Osteocyte (in vitro differentiated cells): ENCODE results near the gene B3GALT6. TPM values are rescaled to one million over a fixed set of nuclear protein-coding genes. Genes with fewer than 3 reads are reported as not detected.
"Not testable (repeated sequence)": the region's sequence is repeated elsewhere in the genome, so short reads cannot be mapped to it uniquely, and the experiment has no call there.

Experiments
- DNase-seq: peaks from one replicate; pipeline ENCODE4 v3.0.0; 2021; ENCODE audit warnings: mixed read lengths; ENCODE audit not compliant: unreplicated experiment; ENCODE audit errors: extremely low spot score
- H3K27ac Mint-ChIP-seq: one replicate; pipeline ENCODE4 v1.8.0; 2021; ENCODE audit warnings: mild to moderate bottlenecking, mixed read lengths; ENCODE audit not compliant: unreplicated experiment
- H3K27me3 Mint-ChIP-seq: one replicate; pipeline ENCODE4 v1.8.0; 2021; ENCODE audit warnings: mixed read lengths; ENCODE audit not compliant: unreplicated experiment
- H3K36me3 Mint-ChIP-seq: one replicate; pipeline ENCODE4 v1.8.0; 2021; ENCODE audit warnings: mixed read lengths; ENCODE audit not compliant: unreplicated experiment
- H3K4me1 Mint-ChIP-seq: one replicate; pipeline ENCODE4 v1.8.0; 2021; ENCODE audit warnings: mixed read lengths; ENCODE audit not compliant: unreplicated experiment
- H3K4me3 Mint-ChIP-seq: one replicate; pipeline ENCODE4 v1.8.0; 2021; ENCODE audit warnings: mild to moderate bottlenecking, moderate library complexity, mixed read lengths; ENCODE audit not compliant: unreplicated experiment
- H3K9me3 Mint-ChIP-seq: one replicate; pipeline ENCODE4 v1.8.0; 2021; ENCODE audit warnings: mixed read lengths; ENCODE audit not compliant: unreplicated experiment
- CTCF ChIP-seq: fragments of 200-600 bp; sonication (generic); IDR thresholded peaks from 2 replicates; pipeline ENCODE4 v1.5.0; 2021; ENCODE audit warnings: antibody characterized with exemption, mild to moderate bottlenecking, moderate library complexity
- total RNA-seq: library from RNA; stranded (reverse); gene quantifications from 2 replicates; pipeline ENCODE4 v1.2.1, GENCODE V29; 2021

Gene B3GALT6
- total RNA-seq, 1 donor from 2014 or later, result 38.6 TPM

DNA sequence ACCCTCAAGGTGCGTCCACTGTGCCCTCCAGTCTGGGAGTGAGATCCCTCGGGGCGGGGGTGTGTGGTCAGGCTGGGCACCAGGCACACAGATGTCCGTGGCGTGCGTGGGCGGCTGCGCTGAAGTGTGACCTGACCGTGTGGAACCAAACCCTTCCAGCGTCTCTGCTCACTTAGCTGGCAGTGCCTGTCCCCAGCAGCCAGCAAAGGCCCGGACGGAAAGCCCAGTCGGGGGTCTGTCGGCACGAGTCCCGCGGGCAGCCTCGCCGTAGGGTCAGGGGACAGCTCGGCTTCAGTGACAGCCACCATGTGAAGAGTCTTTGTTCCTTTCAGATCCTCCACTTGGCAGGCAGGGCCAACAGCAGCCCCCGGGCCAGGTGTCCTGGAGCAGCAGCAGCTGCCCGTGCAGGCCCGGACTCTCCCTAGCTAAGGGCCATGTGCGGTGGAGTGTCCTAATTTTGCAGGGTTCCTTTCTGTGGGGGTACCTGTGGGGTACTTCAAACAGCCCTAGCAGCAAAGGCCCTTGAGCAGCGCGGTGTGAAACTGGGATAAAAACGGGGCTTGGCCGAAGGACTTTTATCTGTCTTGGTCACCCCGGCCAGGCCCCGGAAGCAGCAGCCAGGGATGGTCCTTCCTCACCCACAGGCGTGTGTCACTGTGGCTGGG lies 46.8 kb upstream of the B3GALT6 start:
- Mint-ChIP-seq H3K27me3 (peaks cover 15% of the 10 kb centered on the region), H3K9me3 (no peaks in the 10 kb centered on the region), H3K36me3 (no peaks in the 10 kb centered on the region), H3K4me3 (no peak overlapping the region), H3K4me1 (no peaks in the 10 kb centered on the region), H3K27ac (no peak overlapping the region)
- no peak for DNase-seq
- no peak for TF ChIP-seq CTCF

GRCh38 chr1:1187938-1188337 lies 44.1 kb upstream of the B3GALT6 start:
- no peak for TF ChIP-seq CTCF
- H3K4me3 Mint-ChIP-seq, result no peak overlapping the region
- no peak overlapping the region for H3K27ac Mint-ChIP-seq
- H3K9me3 Mint-ChIP-seq, result peaks cover 11% of the 10 kb centered on the region
- peaks cover 20% of the 10 kb centered on the region for H3K27me3 Mint-ChIP-seq
- no peaks in the 10 kb centered on the region for H3K4me1 Mint-ChIP-seq
- no peaks in the 10 kb centered on the region for H3K36me3 Mint-ChIP-seq
- DNase-seq, result no peak

- Mint-ChIP-seq H3K9me3 (peaks cover 11% of the 10 kb centered on the region), H3K36me3 (no peaks in the 10 kb centered on the region), H3K27me3 (peaks cover 20% of the 10 kb centered on the region), H3K4me1 (no peaks in the 10 kb centered on the region), H3K27ac (no peak overlapping the region), H3K4me3 (no peak overlapping the region)
- no peak for TF ChIP-seq CTCF
- DNase-seq, result no peak
Observed at GRCh38 chr1:1189111-1189510, 42.9 kb upstream of the B3GALT6 start.

DNA sequence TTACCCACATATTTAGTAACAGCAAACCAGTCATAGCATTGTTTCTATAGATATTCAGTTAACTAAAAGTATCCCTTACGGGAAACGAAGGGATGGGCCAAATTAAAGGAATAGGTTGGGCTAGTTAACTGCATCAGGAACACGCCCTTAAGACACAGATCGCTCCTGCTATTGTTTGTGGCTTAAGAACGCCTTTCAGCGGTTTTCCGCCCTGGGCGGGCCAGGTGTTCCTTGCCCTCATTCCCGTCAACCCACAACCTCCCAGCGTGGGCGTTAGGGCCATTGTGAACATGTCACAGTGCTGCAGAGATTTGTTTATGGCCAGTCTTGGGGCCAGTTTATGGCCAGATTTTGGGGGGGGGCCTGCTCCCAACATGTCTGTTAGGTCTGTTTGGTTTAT lies 40.3 kb upstream of the B3GALT6 start:
- Mint-ChIP-seq H3K4me1 (no peaks in the 10 kb centered on the region), H3K4me3 (no peak overlapping the region), H3K9me3 (peaks cover 25% of the 10 kb centered on the region), H3K27ac (no peak overlapping the region), H3K36me3 (no peaks in the 10 kb centered on the region), H3K27me3 (peaks cover 18% of the 10 kb centered on the region)
- DNase-seq, result no peak
- no peak for TF ChIP-seq CTCF

- H3K9me3 Mint-ChIP-seq, result peaks cover 25% of the 10 kb centered on the region
- peaks cover 8% of the 10 kb centered on the region for H3K27me3 Mint-ChIP-seq
- no peak overlapping the region for H3K4me3 Mint-ChIP-seq
- H3K4me1 Mint-ChIP-seq, result no peaks in the 10 kb centered on the region
- no peak for DNase-seq
- no peak overlapping the region for H3K27ac Mint-ChIP-seq
- no peaks in the 10 kb centered on the region for H3K36me3 Mint-ChIP-seq
- no peak for TF ChIP-seq CTCF
Observed at GRCh38 chr1:1194723-1195122, 37.3 kb upstream of the B3GALT6 start.

- H3K27me3 Mint-ChIP-seq, DNase-seq, H3K4me1 Mint-ChIP-seq: not testable (repeated sequence)
Observed at GRCh38 chr1:1195726-1196125, 36.3 kb upstream of the B3GALT6 start.

More at GRCh38 chr1:1195726-1196125, 36.3 kb upstream of the B3GALT6 start:
- H3K27ac Mint-ChIP-seq, H3K36me3 Mint-ChIP-seq, H3K4me3 Mint-ChIP-seq: not testable (repeated sequence)
- peaks cover 25% of the 10 kb centered on the region for H3K9me3 Mint-ChIP-seq
